GDM1 (cell line): ENCODE data around the gene BAG5.

Experiments used
- DNase-seq: peaks from one replicate; lab custom pipeline; 2025; lab: John Stamatoyannopoulos, UW

The BAG5 gene

GRCh38 chr14:103563844-103564505 lies 1.5 kb upstream of the BAG5 start:
- no peak for DNase-seq

GRCh38 chr14:103563226-103563620 lies 766 bp upstream of the BAG5 start:
- no peak for DNase-seq

- peak; percentile 57 for DNase-seq
Observed at GRCh38 chr14:103562179-103562428, 353 bp downstream of the BAG5 start.

GRCh38 chr14:103561381-103562178 lies 877 bp downstream of the BAG5 start:
- DNase-seq, result peak; percentile 27

- DNase-seq, result no peak
Observed at GRCh38 chr14:103560691-103561090, 1.8 kb downstream of the BAG5 start.

GRCh38 chr14:103559766-103560165 lies 2.7 kb downstream of the BAG5 start:
- no peak for DNase-seq

GRCh38 chr14:103558071-103558882 lies 4.2 kb downstream of the BAG5 start:
- no peak for DNase-seq

- DNase-seq, result no peak
Observed at GRCh38 chr14:103556946-103557758, 5.3 kb downstream of the BAG5 start.

- no peak for DNase-seq
Observed at GRCh38 chr14:103555559-103556337, 6.7 kb downstream of the BAG5 start.

- no peak for DNase-seq
Observed at GRCh38 chr14:103552846-103553210, 9.6 kb downstream of the BAG5 start.

- no peak for DNase-seq
Observed at GRCh38 chr14:103552011-103552845, 10.2 kb downstream of the BAG5 start.

- no peak for DNase-seq
Observed at GRCh38 chr14:103551338-103551762, 11.1 kb downstream of the BAG5 start.

- DNase-seq, result no peak
Observed at GRCh38 chr14:103550451-103551337, 11.8 kb downstream of the BAG5 start.

- no peak for DNase-seq
Observed at GRCh38 chr14:103549361-103550311, 12.8 kb downstream of the BAG5 start.

- DNase-seq, result no peak
Observed at GRCh38 chr14:103548463-103549351, 13.8 kb downstream of the BAG5 start.

GRCh38 chr14:103547941-103548462 lies 14.5 kb downstream of the BAG5 start:
- DNase-seq, result no peak

- DNase-seq, result no peak
Observed at GRCh38 chr14:103547455-103547940, 15.0 kb downstream of the BAG5 start.
